GM18498 (cell line): ENCODE data around the gene SLC4A1AP.
"Not testable (repeated sequence)": the region's sequence is repeated elsewhere in the genome, so short reads cannot be mapped to it uniquely, and the experiment has no call there.

Source experiments
- ATAC-seq: cut with Tn5 transposase; IDR thresholded peaks from one replicate; pipeline ENCODE4 v1.9.1; 2021; ENCODE audit warnings: mild to moderate bottlenecking, moderate library complexity; ENCODE audit not compliant: unreplicated experiment

SLC4A1AP gene

DNA sequence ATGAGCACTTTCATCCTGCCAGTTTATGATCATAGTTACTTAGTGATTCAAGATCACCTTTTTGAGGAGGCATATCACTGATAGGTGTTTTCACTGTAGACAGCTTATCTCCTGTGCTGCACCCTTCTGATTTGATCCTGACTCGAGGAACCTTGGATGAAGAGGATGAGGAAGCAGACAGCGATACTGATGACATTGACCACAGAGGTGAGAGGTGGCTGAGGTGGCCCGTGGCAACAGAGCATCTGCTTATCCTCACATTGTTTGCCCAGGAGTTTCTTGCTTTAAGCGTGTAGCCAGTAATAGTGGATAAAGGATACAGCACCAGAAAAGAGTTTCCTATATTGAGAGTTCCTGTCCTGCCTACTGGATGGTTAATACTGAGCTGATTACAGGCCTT is 16.0 kb upstream of the SLC4A1AP start:
- ATAC-seq = no peak

DNA sequence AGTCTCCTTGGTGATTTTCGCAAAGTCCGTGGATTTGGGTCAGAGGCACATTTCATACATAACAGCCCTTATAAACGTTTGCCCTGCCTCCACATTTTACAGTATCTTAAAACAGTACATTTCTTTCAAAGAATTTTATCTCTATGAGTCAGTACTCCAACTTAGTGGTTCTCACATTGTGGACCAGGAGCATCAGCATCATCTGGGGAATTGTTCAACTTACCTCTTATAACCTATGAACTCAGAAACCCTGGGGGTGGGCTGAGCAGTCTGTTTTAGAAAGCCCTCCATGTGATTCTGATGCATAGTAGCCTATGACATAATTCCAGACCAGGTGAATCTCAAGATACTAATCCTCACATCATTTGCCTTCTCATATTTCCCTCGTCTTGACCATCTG is 12.6 kb upstream of the SLC4A1AP start:
- no peak for ATAC-seq

DNA sequence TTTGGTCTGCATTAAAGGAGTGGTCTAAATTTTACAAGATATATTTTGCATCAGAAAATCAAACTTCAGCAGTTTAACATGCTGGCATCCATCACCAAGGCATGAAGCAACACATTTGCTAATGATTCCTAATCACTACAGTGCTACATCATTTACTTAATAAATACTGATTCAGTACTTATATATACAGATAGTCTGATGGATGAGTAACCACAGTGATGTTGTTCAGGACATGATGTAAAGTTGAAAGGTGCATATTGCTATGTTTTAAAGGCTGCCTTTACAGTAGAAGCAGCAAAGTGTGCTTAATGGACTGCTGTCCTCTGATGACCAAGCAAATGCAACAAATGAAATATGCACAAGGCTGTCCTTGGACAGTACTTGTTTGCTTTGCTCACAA is 11.3 kb upstream of the SLC4A1AP start:
- ATAC-seq = no peak

DNA sequence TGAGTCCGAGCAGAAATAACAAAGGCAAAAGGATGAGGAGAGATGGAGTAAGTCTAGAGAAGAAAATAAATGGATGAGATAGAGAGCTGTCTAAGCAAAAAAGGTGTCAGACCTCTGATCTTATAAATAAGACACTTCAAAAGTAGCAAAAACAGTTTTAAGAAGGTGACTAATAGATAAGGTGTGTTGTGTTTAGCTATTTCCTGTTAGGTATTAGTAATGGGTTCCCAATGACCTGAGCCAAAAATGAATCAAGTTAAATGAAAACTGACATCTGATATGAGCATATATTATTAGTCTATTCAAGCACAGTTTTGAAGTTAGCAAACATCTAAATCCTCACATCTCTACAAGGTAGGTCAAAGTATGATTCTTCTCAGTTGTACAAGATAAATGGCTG is 10.9 kb upstream of the SLC4A1AP start:
- ATAC-seq = no peak

DNA sequence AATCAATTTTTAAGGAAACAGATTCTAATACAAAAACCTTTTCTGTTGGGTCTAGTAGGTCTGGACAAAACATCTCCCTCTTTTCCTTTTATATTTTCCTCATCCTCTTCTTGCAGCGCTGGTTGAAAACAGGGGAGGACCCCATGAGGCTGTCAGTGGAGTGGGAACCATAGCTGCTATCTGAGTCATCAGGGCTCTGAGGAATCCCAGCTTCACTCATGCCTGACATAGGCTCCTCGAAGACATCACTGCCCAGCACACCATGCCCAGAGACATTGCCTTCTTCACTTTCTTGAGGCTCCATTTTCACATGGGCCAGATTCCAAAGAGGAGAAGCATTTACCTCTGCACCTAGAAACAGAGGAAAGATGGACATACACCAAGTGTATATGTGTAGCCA is 10.3 kb upstream of the SLC4A1AP start:
- ATAC-seq = no peak

GRCh38 chr2:27655155-27655951 is 8.3 kb upstream of the SLC4A1AP start:
- no peak for ATAC-seq

GRCh38 chr2:27661371-27661770 is 2.3 kb upstream of the SLC4A1AP start:
- no peak for ATAC-seq

- peak; percentile 26 for ATAC-seq
These were observed 475 bp downstream of the SLC4A1AP start for GRCh38 chr2:27664154-27664574.

GRCh38 chr2:27664622-27665363 is 1.1 kb downstream of the SLC4A1AP start:
- no peak for ATAC-seq

DNA sequence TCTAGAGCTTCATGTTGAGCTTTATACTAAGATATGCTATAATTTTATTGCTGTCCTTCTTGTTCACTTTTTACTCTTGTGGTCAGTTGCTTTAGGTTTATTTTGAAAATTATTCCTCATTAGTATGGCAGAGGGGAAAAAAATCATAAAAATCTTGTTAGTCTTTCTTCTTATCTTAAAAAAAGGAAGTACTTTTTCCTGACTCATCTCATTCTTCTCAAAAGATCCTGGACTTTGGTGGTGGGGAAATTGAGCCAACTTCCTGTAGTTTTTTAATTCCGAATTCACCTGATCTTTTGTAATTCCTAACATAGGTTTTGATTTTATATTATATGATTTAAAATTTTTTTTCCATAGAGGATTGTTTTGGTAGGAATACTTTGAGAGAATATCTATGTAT is 3.8 kb downstream of the SLC4A1AP start:
- no peak for ATAC-seq

- no peak for ATAC-seq
These were observed 7.5 kb downstream of the SLC4A1AP start for GRCh38 chr2:27671235-27671634.

GRCh38 chr2:27672723-27673486 is 9.2 kb downstream of the SLC4A1AP start:
- ATAC-seq = no peak

- ATAC-seq = no peak
These were observed 16.9 kb downstream of the SLC4A1AP start for GRCh38 chr2:27680571-27680970.

- no peak for ATAC-seq
These were observed 18.2 kb downstream of the SLC4A1AP start for GRCh38 chr2:27681841-27682240.

DNA sequence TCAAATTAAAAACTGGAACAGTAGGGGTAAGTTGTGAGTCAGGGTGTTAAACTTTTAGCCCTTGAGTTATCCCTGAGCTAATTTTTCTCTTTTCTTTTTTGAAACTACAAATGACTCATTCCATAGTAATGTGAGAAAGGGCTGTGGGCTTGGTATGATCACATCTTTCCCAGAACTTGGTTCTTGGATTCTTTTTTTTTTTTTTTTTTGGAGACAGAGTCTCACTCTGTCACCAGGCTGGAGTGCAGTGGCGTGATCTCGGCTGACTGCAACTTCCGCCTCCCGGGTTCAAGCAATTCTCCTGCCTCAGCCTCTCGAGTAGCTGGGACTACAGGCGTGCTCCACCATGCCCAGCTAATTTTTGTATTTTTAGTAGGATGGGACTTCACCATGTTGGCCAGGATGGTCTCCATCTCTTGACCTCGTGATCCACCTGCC is 18.7 kb downstream of the SLC4A1AP start:
- ATAC-seq = not testable (repeated sequence)

DNA sequence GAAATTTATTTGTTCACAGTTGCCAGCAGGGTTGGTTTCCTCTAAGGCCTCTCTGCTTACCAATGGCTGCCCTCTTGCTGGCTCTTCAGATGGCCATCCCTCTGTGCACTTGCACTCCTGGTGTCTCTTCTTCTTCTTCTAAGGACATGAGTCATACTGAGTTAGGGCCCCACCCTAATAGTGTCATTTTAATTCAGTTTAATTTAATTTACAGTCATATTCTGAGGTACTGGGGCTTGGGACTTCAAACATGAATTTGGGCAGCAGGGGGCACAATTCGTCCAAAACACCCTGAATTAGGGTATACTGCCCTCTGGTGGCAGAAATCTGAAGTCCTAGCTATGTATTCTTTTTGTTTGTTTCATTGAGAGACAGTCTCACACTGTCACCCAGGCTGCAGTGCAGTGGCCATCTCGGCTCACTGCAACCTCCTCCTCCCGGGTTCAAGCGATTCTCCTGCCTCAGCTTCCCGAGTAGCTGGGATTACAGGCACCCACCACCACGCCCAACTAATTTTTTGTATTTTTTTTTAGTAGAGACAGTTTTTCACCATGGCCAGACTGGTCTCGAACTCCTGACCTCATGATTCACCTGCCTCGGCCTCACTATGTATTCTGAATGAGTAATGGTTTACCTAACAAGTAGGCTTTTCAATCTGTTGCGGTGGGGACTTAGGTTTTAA is 19.8 kb downstream of the SLC4A1AP start:
- peak; percentile 77 for ATAC-seq

- not testable (repeated sequence) for ATAC-seq
These were observed 21.3 kb downstream of the SLC4A1AP start for GRCh38 chr2:27685006-27685405.

- ATAC-seq = no peak
These were observed 21.9 kb downstream of the SLC4A1AP start for GRCh38 chr2:27685577-27685976.

- no peak for ATAC-seq
These were observed 23.5 kb downstream of the SLC4A1AP start for GRCh38 chr2:27687232-27687631.

DNA sequence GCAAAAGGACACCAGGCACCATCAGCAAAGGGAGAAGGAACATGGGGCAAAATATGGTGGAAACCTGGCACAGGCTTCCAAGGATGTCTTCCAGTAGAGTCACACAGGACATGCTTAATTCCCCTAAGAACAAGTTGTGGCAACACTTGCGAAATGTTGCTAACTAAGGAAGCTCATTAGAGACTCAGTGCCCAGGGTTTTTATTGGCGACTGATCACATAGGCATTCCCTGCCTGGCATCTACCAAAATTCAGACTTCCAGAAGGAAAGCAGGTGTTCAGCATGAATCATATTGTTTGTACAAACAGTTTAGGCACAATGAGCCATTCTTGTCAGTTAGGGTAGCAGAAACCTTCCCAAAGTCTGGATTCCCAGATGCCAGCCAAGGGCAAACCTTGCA is 25.7 kb downstream of the SLC4A1AP start:
- ATAC-seq = no peak

GRCh38 chr2:27690052-27690451 is 26.4 kb downstream of the SLC4A1AP start:
- no peak for ATAC-seq
